A673 (cell line): ENCODE data around the gene HGFAC. TPM values are rescaled to one million over a fixed set of nuclear protein-coding genes. Genes with fewer than 3 reads are reported as not detected.
A peak's percentile ranks its signal among the peaks of the same experiment; 100 is the strongest.

ENCODE experiments used
- BruUV-seq: library from RNA; stranded (reverse); fragments of 400-500 nt; replicated peaks from 2 replicates; lab custom pipeline; 2021; lab: Mats Ljungman, UMichigan
- CTCF ChIA-PET: fragments of 300-600 bp; sonication (Branson Sonifier 250); formaldehyde crosslinking; loops from one replicate; lab custom pipeline; 2022; ENCODE audit warnings: antibody characterized with exemption; lab: Charles Lee
- POLR2A ChIA-PET: fragments of 300-600 bp; sonication (Branson Sonifier 250); formaldehyde crosslinking; loops from one replicate; lab custom pipeline; 2022; ENCODE audit warnings: antibody characterized with exemption; ENCODE audit not compliant: low non-redundant PET; lab: Charles Lee
- DNase-seq: peaks from one replicate; pipeline ENCODE4 v3.0.0-alpha.2; 2015; ENCODE audit warnings: low spot score
- H3K27ac ChIP-seq: fragments of 200-600 bp; sonication (generic); 2 replicates; pipeline ENCODE4 v1.5.1; 2016; ENCODE audit warnings: mixed run types, low read depth, mild to moderate bottlenecking, mixed read lengths, antibody characterized with exemption, low read length; ENCODE audit not compliant: poor library complexity, severe bottlenecking
- H3K27me3 ChIP-seq: fragments of 200-600 bp; sonication (generic); replicated peaks from 2 replicates; pipeline ENCODE4 v1.6.1; 2017; ENCODE audit warnings: mixed run types, low read depth, mild to moderate bottlenecking, mixed read lengths, antibody characterized with exemption, low read length; ENCODE audit not compliant: insufficient read depth, poor library complexity
- H3K36me3 ChIP-seq: fragments of 200-600 bp; sonication (generic); 2 replicates; pipeline ENCODE4 v1.6.1; 2016; ENCODE audit warnings: mixed run types, mild to moderate bottlenecking, mixed read lengths, antibody characterized with exemption, low read length; ENCODE audit not compliant: insufficient read depth, poor library complexity, severe bottlenecking
- H3K4me1 ChIP-seq: fragments of 200-600 bp; sonication (generic); 2 replicates; pipeline ENCODE4 v1.6.1; 2017; ENCODE audit warnings: mixed run types, mild to moderate bottlenecking, mixed read lengths, antibody characterized with exemption, low read length; ENCODE audit not compliant: insufficient read depth, poor library complexity, severe bottlenecking
- H3K4me3 ChIP-seq: fragments of 200-600 bp; sonication (generic); 2 replicates; pipeline ENCODE4 v1.5.1; 2016; ENCODE audit warnings: low read depth, mixed run types, mild to moderate bottlenecking, mixed read lengths, low read length; ENCODE audit not compliant: poor library complexity, severe bottlenecking
- H3K9me3 ChIP-seq: fragments of 200-600 bp; sonication (generic); 2 replicates; pipeline ENCODE4 v1.6.1; 2016; ENCODE audit warnings: mixed run types, low read depth, mild to moderate bottlenecking, mixed read lengths, antibody characterized with exemption, low read length; ENCODE audit not compliant: poor library complexity, severe bottlenecking
- EZH2 ChIP-seq: fragments of 200-600 bp; sonication (generic); IDR thresholded peaks from 2 replicates; pipeline ENCODE4 v1.6.1; 2017; ENCODE audit warnings: borderline replicate concordance, low read depth, mild to moderate bottlenecking, mixed read lengths, antibody characterized with exemption, low read length; ENCODE audit not compliant: poor library complexity, severe bottlenecking
- intact Hi-C: fragments of 100-400 bp; cut with micrococcal nuclease; formaldehyde crosslinking; loops from one replicate; pipeline ENCODE4 v1.10.0; 2022; ENCODE audit not compliant: unreplicated experiment
- total RNA-seq: library from RNA; stranded (reverse); gene quantifications from 2 replicates; pipeline ENCODE4 v1.2.3, GENCODE V29; 2021
- TF ChIP-seq, protein P1 (sequence below): fragments of 300-800, 200-600 bp; sonication (generic); conservative IDR thresholded peaks from 2 replicates; pipeline ENCODE4 v1.5.1; 2017; ENCODE audit warnings: low read depth, mild to moderate bottlenecking, antibody characterized with exemption, low read length, moderate library complexity, mixed read lengths

Gene HGFAC
- total RNA-seq, 1 experiment from 2014 or later: 4.8 TPM

DNA sequence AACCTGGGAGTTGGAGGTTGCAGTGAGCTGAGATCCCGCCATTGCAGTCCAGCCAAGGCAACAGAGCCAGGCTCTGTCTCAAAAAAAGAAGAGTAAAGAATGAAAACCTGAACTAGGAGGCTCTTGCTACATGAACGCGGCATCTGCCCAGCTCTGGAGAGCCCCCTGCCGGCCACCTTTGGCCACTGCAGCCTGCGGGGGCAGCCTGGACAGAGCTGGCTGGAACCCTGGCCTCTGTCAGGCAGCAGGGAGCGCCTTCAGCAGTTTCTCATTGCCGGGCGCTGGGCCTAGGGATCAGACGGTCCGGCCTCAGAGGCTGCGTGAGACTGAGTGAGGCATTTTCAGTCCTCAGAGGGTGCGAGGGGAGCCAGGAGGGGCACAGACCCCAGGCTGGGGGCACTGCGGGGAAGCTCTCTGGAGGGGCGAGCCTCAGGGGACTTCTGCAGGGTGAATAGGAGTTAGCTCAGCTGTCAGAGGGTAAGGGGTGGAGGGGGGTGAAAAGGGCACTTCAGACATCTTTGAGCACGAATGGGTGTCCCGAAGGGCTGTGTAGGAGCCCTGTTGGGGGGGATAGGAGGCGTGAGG lies 38.9 kb downstream of the HGFAC start:
- no TSS peak for BruUV-seq
- peak; percentile 77 for DNase-seq
- Histone ChIP-seq H3K4me1 (no peaks in the 10 kb centered on the region), H3K9me3 (no peaks in the 10 kb centered on the region), H3K4me3 (no peak overlapping the region), H3K36me3 (no peaks in the 10 kb centered on the region), H3K27ac (no peak overlapping the region), H3K27me3 (peaks cover 27% of the 10 kb centered on the region)
- ChIA-PET POLR2A (no interaction called here), CTCF (interaction anchor here (0.8 to 2.2 kb wide), 10 partner anchors 34 to 462 kb away, joined by 3 to 10 read pairs (median 4); no protein-coding TSS in a partner anchor)
- TF ChIP-seq, protein P1, sequence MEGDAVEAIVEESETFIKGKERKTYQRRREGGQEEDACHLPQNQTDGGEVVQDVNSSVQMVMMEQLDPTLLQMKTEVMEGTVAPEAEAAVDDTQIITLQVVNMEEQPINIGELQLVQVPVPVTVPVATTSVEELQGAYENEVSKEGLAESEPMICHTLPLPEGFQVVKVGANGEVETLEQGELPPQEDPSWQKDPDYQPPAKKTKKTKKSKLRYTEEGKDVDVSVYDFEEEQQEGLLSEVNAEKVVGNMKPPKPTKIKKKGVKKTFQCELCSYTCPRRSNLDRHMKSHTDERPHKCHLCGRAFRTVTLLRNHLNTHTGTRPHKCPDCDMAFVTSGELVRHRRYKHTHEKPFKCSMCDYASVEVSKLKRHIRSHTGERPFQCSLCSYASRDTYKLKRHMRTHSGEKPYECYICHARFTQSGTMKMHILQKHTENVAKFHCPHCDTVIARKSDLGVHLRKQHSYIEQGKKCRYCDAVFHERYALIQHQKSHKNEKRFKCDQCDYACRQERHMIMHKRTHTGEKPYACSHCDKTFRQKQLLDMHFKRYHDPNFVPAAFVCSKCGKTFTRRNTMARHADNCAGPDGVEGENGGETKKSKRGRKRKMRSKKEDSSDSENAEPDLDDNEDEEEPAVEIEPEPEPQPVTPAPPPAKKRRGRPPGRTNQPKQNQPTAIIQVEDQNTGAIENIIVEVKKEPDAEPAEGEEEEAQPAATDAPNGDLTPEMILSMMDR: peak; percentile 97
- TF ChIP-seq EZH2: no peak
- intact Hi-C loops: loop anchor here (1.0 to 5.0 kb wide), 2 partner anchors 134 to 373 kb away; no protein-coding TSS in a partner anchor

DNA sequence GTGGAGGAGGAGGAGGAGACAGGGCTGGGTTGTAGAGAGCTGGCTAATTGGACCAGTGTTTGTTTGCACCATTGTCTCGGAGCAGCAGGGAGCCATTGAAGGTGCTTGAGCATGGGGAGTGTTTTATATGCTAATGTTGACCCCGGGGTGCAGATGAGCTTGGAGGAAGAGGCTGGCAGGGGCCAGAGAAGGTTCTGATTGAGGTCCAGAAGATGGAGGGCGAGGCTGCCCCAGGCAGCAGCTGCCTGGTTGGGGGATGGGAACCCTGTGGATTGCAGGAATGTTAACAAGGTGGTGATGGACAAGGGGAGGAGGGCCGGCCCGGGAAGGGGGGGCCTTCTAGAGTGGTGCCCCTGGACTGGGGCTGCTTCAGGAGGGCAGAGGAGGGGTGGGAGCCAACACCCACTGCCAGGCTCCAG lies 39.4 kb downstream of the HGFAC start:
- Histone ChIP-seq H3K27me3 (peaks cover 28% of the 10 kb centered on the region), H3K27ac (no peak overlapping the region), H3K4me3 (no peak overlapping the region), H3K9me3 (no peaks in the 10 kb centered on the region), H3K36me3 (no peaks in the 10 kb centered on the region), H3K4me1 (no peaks in the 10 kb centered on the region)
- intact Hi-C loops: loop anchor here (5.0 kb wide), 1 partner anchor 374 kb away; no protein-coding TSS in a partner anchor
- BruUV-seq: no TSS peak
- ChIA-PET CTCF (interaction anchor here (0.8 to 2.2 kb wide), 10 partner anchors 34 to 461 kb away, joined by 3 to 10 read pairs (median 4); no protein-coding TSS in a partner anchor), POLR2A (no interaction called here)
- DNase-seq: no peak
- TF ChIP-seq EZH2: no peak

DNA sequence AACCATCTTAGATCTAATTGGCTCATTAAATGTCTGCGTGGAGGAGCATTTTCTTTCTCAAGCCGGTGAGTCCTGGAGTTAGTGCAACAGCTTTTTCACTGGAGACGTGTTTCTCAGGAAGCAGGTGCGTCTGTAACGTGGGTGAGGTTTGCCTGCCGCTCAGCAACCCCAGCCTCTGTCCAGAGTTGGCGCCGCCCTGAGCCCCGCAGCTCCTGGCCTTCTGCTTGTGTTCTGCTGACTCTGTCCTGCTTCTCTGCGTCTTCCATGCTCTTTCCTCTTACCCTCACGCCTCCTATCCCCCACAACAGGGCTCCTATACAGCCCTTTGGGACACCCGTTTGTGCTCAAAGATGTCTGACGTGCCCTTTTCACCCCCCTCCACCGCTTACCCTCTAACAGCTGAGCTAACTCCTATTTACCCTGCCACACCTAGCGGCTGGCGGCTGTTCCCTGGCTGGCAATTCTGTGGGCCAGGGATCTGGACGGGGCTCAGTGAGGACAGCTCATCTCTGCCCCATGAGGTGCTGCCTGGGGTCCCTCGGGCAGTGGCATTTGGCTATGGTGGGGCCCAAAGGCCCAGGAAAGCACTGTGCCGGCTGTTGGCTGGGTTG lies 40.1 kb downstream of the HGFAC start:
- H3K4me1 ChIP-seq: no peaks in the 10 kb centered on the region
- POLR2A ChIA-PET: no interaction called here
- H3K27me3 ChIP-seq: peaks cover 35% of the 10 kb centered on the region
- no peaks in the 10 kb centered on the region for H3K36me3 ChIP-seq
- DNase-seq: no peak
- H3K9me3 ChIP-seq: no peaks in the 10 kb centered on the region
- TF ChIP-seq, protein P1: no peak
- no peak for TF ChIP-seq EZH2
- H3K4me3 ChIP-seq: no peak overlapping the region
- H3K27ac ChIP-seq: no peak overlapping the region
- CTCF ChIA-PET: interaction anchor here (1.5 to 2.2 kb wide), 2 partner anchors 399 to 460 kb away, joined by 5 to 10 read pairs; no protein-coding TSS in a partner anchor
- no TSS peak for BruUV-seq
- intact Hi-C loops: loop anchor here (5.0 kb wide), 1 partner anchor 375 kb away; no protein-coding TSS in a partner anchor
